Activated CD8-positive, alpha-beta memory T cell treated with anti-CD3 and anti-CD28 coated beads for 24 hours (primary cell): Measurements from ENCODE around the gene PCDHGA4.
"Not testable (repeated sequence)": the region's sequence is repeated elsewhere in the genome, so short reads cannot be mapped to it uniquely, and the experiment has no call there.

Source experiments
- DNase-seq: peaks from one replicate; pipeline ENCODE4 v3.0.0-alpha.2; 2020

The PCDHGA4 gene

DNA sequence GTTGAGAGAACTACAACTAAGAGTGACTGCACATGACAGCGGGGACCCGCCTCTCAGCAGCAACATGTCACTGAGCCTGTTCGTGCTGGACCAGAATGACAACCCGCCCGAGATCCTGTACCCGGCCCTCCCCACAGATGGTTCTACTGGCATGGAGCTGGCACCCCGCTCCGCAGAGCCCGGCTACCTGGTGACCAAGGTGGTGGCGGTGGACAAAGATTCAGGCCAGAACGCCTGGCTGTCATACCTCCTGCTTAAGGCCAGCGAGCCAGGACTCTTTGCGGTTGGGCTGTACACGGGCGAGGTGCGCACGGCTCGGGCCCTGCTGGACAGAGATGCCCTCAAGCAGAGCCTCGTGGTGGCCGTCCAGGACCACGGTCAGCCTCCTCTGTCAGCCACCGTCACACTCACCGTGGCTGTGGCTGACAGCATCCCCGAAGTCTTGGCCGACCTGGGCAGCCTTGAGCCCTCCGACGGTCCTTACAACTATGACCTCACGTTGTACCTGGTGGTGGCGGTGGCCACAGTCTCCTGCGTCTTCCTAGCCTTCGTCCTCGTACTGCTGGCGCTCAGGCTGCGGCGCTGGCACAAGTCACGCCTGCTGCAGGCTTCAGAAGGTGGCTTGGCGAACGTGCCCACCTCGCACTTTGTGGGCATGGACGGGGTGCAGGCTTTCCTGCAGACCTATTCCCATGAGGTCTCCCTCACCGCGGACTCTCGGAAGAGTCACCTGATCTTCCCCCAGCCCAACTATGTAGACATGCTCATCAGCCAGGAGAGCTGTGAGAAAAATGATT, 29.8 kb downstream of the PCDHGA4 start:
- DNase-seq = no peak

DNA sequence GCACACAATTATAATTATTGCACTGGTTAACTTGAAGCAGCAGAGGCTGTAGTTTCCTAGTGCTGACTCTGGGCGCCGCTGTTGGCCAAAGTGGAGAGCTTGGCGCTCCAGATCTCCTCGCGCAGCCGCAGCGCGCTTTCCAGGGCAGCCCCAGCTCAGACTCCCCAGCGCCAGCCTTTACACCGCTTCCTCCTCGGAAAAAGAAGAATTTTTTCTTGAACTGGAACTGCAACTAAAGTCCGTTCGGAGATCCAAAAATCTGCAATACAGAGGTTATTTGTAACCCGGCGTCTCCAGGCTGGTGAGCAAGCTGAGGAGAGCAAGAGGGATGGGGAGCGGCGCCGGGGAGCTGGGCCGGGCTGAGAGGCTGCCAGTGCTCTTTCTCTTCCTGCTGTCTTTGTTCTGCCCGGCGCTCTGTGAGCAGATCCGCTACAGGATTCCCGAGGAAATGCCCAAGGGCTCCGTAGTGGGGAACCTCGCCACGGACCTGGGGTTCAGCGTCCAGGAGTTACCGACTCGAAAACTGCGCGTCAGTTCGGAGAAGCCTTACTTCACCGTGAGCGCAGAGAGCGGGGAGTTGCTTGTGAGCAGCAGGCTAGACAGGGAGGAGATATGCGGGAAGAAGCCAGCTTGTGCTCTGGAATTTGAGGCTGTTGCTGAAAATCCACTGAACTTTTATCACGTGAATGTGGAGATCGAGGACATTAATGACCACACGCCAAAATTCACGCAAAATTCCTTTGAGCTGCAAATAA, 32.9 kb downstream of the PCDHGA4 start, which contains the start of gene PCDHGB4:
TSS of gene PCDHGB4 (plus strand) at position 142 of the 755 bp plus-strand sequence. CDS start at position 329, 187 bp downstream.
- DNase-seq = peak; percentile 55

DNA sequence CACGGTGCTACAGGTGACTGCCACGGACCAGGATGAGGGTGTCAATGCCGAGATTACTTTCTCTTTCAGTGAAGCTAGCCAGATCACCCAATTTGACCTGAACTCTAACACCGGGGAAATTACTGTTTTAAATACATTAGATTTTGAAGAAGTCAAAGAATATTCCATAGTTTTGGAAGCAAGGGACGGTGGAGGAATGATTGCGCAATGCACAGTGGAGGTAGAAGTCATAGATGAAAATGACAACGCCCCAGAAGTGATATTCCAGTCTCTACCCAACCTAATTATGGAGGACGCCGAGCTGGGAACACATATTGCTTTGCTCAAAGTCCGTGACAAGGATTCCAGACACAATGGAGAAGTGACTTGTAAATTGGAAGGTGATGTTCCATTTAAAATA, 33.8 kb downstream of the PCDHGA4 start:
- no peak for DNase-seq

DNA sequence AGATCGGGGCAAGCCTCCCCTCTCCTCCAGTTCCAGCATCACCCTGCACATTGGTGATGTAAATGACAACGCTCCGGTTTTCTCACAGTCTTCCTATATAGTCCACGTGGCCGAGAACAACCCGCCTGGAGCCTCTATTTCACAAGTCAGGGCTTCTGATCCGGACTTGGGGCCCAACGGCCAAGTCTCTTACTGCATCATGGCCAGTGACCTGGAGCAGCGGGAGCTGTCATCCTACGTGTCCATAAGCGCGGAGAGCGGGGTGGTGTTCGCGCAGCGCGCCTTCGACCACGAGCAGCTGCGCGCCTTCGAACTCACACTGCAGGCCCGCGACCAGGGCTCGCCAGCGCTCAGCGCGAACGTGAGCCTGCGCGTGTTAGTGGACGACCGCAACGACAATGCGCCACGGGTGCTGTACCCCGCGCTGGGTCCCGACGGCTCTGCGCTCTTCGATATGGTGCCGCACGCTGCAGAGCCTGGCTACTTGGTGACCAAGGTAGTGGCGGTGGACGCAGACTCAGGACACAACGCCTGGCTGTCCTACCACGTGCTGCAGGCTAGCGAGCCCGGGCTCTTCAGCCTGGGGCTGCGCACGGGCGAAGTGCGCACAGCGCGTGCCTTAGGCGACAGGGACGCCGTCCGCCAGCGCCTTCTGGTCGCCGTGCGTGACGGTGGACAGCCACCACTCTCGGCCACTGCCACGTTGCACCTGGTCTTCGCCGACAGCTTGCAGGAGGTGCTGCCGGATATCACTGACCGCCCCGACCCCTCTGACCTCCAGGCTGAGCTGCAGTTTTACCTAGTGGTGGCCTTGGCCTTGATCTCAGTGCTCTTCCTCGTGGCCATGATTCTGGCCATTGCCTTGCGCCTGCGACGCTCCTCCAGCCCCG, 34.6 kb downstream of the PCDHGA4 start:
- DNase-seq = peak; percentile 40

DNA sequence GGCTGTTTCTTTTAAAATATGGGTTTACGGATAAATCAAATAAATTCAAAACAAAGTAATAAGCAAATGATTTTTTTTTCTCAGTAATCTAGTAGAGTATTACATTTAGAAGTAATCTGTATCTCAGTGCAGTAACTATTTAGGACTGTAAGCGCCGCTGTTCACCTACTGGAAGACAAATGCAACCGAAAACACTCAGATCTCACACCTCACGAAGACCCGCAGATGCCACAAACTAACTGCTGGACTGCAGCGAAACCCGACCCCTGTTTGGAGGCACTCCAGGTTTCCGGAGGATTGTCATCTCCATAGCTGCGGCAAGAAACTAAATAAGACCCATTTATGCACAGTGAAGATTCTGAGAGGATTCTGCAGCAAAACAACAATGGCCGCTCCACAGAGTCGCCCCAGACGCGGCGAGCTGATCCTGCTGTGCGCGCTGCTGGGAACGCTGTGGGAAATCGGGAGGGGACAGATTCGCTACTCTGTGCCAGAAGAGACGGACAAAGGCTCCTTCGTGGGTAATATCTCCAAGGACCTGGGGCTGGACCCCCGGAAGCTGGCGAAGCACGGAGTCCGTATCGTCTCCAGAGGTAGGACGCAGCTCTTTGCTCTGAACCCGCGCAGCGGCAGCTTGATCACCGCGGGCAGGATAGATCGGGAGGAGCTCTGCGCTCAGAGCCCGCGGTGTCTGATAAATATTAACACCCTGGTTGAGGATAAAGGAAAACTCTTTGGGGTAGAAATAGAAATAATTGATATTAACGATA, 37.8 kb downstream of the PCDHGA4 start, which contains the start of gene PCDHGA8:
TSS of gene PCDHGA8 (plus strand) at position 205 of the 770 bp plus-strand sequence. CDS start at position 386, 181 bp downstream.
- DNase-seq = peak; percentile 33

DNA sequence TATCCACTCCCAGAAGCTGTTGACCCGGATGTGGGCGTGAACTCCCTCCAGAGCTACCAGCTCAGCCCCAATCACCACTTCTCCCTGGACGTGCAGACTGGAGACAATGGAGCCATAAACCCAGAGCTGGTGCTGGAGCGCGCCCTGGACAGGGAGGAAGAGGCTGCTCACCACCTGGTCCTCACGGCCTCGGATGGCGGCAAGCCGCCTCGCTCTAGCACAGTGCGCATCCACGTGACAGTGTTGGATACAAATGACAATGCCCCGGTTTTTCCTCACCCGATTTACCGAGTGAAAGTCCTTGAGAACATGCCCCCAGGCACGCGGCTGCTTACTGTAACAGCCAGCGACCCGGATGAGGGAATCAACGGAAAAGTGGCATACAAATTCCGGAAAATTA, 38.4 kb downstream of the PCDHGA4 start:
- peak; percentile 48 for DNase-seq

DNA sequence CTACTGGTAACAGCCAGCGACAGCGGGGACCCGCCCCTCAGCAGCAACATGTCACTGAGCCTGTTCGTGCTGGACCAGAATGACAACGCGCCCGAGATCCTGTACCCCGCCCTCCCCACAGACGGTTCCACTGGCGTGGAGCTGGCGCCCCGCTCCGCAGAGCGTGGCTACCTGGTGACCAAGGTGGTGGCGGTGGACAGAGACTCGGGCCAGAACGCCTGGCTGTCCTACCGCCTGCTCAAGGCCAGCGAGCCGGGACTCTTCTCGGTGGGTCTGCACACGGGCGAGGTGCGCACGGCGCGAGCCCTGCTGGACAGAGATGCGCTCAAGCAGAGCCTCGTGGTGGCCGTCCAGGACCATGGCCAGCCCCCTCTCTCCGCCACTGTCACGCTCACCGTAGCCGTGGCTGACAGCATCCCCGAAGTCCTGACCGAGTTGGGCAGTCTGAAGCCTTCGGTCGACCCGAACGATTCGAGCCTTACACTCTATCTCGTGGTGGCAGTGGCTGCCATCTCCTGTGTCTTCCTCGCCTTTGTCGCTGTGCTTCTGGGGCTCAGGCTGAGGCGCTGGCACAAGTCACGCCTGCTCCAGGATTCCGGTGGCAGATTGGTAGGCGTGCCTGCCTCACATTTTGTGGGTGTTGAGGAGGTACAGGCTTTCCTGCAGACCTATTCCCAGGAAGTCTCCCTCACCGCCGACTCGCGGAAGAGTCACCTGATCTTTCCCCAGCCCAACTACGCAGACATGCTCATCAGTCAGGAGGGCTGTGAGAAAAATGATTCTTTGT, 39.8 kb downstream of the PCDHGA4 start:
- DNase-seq = peak; percentile 37

DNA sequence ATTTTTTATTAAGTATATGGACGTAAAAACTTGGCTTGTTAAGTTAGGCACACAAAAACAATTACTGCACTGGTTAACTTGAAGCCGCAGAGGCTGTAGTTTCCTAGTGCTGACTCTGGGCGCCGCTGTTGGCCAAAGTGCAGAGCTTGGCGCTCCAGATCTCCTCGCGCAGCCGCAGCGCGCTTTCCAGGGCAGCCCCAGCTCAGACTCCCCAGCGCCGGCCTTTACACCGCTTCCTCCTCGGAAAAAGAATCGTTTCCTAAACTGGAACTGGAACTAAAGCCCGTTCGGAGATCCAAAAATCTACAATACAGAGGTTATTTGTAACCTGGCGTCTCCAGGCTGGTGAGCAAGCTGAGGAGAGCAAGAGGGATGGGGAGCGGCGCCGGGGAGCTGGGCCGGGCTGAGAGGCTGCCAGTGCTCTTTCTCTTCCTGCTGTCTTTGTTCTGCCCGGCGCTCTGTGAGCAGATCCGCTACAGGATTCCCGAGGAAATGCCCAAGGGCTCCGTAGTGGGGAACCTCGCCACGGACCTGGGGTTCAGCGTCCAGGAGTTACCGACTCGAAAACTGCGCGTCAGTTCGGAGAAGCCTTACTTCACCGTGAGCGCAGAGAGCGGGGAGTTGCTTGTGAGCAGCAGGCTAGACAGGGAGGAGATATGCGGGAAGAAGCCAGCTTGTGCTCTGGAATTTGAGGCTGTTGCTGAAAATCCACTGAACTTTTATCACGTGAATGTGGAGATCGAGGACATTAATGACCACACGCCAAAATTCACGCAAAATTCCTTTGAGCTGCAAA, 43.1 kb downstream of the PCDHGA4 start, which contains the start of gene PCDHGB5:
TSS of gene PCDHGB5 (plus strand) at position 192 of the 796 bp plus-strand sequence. CDS start at position 373, 181 bp downstream.
- not testable (repeated sequence) for DNase-seq

DNA sequence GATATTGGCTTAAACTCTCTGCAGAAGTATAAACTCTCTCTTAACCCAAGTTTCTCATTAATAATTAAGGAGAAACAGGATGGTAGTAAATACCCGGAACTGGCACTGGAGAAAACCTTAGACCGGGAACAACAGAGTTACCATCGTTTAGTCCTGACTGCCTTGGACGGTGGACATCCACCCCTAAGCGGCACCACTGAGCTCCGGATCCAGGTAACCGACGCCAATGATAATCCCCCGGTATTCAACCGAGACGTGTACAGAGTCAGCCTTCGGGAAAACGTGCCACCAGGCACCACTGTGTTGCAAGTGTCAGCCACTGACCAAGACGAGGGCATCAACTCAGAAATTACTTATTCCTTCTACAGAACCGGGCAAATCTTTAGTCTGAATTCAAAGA, 43.8 kb downstream of the PCDHGA4 start:
- no peak for DNase-seq

DNA sequence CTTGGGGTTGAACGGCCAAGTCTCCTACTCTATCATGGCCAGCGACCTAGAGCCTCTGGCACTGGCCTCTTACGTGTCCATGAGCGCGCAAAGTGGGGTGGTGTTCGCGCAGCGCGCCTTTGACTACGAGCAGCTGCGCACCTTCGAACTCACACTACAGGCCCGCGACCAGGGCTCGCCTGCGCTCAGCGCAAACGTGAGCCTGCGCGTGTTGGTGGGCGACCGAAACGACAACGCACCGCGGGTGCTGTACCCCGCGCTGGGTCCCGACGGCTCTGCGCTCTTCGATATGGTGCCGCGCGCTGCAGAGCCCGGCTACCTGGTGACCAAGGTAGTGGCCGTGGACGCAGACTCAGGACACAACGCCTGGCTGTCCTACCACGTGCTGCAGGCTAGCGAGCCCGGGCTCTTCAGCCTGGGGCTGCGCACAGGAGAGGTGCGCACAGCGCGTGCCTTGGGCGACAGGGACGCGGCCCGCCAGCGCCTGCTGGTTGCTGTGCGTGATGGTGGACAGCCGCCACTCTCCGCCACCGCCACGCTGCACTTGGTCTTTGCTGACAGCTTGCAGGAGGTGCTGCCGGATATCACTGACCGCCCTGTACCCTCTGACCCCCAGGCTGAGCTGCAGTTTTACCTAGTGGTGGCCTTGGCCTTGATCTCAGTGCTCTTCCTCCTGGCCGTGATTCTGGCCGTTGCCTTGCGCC, 44.9 kb downstream of the PCDHGA4 start:
- no peak for DNase-seq

DNA sequence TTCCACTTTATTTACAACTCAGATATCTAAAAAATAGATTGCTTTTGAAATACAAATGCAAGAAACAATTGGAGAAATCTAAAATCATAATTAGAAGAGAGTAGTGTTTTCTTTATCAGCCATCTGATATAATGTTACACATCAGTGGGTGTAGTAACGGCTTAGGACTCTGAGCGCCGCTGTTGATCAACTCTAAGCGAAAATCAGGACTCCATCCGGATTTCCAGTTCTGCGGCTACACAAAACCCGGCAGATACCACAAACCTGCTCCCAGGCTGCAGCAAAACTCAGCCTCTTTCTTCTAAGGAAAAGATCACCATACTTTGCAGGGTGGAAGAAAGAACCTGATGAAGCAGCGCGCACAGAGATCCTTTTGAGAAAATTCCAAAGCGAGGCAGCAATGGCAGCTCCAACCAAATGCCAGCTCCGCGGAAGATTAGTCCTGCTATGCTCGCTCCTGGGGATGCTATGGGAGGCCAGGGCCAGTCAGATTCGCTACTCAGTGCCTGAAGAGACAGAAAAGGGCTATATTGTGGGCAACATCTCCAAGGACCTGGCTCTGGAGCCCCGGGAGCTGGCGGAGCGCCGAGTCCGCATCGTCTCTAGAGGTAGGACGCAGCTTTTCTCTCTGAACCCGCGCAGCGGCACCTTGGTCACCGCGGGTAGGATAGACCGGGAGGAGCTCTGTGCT, 47.9 kb downstream of the PCDHGA4 start, which contains the start of gene PCDHGA9:
TSS of gene PCDHGA9 (plus strand) at position 226 of the 691 bp plus-strand sequence. CDS start at position 401, 175 bp downstream.
- no peak for DNase-seq

DNA sequence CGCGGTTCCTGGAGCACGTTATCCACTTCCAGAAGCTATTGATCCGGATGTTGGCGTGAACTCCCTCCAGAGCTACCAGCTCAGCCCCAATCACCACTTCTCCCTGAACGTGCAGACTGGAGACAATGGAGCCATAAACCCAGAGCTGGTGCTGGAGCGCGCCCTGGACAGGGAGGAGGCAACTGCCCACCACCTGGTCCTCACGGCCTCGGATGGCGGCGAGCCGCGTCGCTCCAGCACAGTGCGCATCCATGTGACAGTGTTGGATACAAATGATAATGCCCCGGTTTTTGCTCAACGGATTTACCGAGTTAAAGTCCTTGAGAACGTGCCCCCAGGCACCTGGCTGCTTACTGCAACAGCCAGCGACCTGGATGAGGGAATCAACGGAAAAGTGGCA, 48.6 kb downstream of the PCDHGA4 start:
- DNase-seq = no peak
